Measurements from ENCODE around the gene CLCA1.

Gene CLCA1

DNA sequence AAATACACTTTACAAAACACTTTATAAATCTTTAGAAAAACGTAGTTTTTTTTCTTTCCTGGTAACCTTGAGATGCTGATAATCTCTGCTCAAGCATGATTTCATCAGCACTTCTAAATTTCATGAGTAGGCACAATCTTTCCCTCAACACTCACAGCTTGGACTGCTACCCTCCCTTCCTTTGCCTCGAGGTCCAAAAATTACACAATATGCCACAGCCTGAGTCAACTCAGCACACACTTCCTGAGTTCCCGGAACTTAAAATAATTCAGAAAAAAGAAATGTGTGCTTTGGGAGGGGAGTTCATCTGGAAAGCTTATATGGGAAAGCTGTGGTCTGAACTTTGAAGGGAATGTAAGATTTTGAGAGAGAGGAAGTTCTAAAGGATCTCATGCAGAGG lies 38.9 kb upstream of the CLCA1 start:
- Histone ChIP-seq H3F3A (ENCODE audit: insufficient read depth, low read length) (no peaks in the 10 kb centered on the region), H3K4me1 (ENCODE audit: insufficient read depth, low read length, severe bottlenecking) (no peaks in the 10 kb centered on the region), H3K4me3 (ENCODE audit: low read depth, low read length, poor library complexity, severe bottlenecking) (no peak overlapping the region), H3K9ac (ENCODE audit: low read length) (no peak overlapping the region), H3K79me2 (ENCODE audit: insufficient read depth, low read length) (no peaks in the 10 kb centered on the region), H3K9me3 (ENCODE audit: low read length) (no peaks in the 10 kb centered on the region), H3K36me3 (ENCODE audit: insufficient read depth, low read length) (no peaks in the 10 kb centered on the region), H2AFZ (ENCODE audit: low read length) (no peak overlapping the region), H3K27ac (ENCODE audit: low read depth, low read length, poor library complexity, severe bottlenecking) (no peak overlapping the region), H3K27me3 (ENCODE audit: insufficient read depth, low read length) (no peaks in the 10 kb centered on the region), H3K4me2 (ENCODE audit: low read length) (no peak overlapping the region), H4K20me1 (ENCODE audit: insufficient read depth, low read length) (no peaks in the 10 kb centered on the region), H3K9me2 (ENCODE audit: low read depth, low read length) (no peaks in the 10 kb centered on the region)
- TF ChIP-seq, protein P1, sequence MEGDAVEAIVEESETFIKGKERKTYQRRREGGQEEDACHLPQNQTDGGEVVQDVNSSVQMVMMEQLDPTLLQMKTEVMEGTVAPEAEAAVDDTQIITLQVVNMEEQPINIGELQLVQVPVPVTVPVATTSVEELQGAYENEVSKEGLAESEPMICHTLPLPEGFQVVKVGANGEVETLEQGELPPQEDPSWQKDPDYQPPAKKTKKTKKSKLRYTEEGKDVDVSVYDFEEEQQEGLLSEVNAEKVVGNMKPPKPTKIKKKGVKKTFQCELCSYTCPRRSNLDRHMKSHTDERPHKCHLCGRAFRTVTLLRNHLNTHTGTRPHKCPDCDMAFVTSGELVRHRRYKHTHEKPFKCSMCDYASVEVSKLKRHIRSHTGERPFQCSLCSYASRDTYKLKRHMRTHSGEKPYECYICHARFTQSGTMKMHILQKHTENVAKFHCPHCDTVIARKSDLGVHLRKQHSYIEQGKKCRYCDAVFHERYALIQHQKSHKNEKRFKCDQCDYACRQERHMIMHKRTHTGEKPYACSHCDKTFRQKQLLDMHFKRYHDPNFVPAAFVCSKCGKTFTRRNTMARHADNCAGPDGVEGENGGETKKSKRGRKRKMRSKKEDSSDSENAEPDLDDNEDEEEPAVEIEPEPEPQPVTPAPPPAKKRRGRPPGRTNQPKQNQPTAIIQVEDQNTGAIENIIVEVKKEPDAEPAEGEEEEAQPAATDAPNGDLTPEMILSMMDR (IDR thresholded peaks at IDR 0.05; ENCODE audit: low read length) = no peak
- no peak for TF ChIP-seq EZH2 (IDR thresholded peaks at IDR 0.05; ENCODE audit: borderline replicate concordance, low read length)

DNA sequence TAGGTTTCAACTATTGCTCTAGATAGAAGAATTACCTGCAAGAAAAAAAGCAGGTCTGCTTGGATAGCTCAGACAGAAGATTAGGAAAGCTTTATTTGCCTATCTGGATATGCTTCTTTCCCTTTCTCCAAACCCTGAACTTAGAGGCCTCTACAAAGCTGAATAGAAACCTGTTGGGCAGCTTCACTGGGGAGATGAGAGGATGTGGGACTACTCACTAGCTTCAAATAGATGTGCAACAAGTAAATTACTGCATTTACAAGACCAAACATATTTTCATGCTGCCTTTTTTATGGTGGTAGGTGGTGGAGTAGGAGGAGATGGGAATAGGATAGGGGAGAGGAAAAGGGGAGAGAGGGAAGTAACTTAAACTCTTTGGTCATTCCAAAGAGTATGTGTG lies 38.4 kb upstream of the CLCA1 start:
- H4K20me1 ChIP-seq (ENCODE audit: insufficient read depth, low read length) = no peaks in the 10 kb centered on the region
- no peaks in the 10 kb centered on the region for H3K36me3 ChIP-seq (ENCODE audit: insufficient read depth, low read length)
- H3F3A ChIP-seq (ENCODE audit: insufficient read depth, low read length) = no peaks in the 10 kb centered on the region
- no peaks in the 10 kb centered on the region for H3K9me3 ChIP-seq (ENCODE audit: low read length)
- no peak overlapping the region for H3K4me2 ChIP-seq (ENCODE audit: low read length)
- H3K9me2 ChIP-seq (ENCODE audit: low read depth, low read length) = no peaks in the 10 kb centered on the region
- H3K79me2 ChIP-seq (ENCODE audit: insufficient read depth, low read length) = no peaks in the 10 kb centered on the region
- H3K9ac ChIP-seq (ENCODE audit: low read length) = no peak overlapping the region
- H3K27me3 ChIP-seq (ENCODE audit: insufficient read depth, low read length) = no peaks in the 10 kb centered on the region
- H3K4me3 ChIP-seq (ENCODE audit: low read depth, low read length, poor library complexity, severe bottlenecking) = no peak overlapping the region
- no peak overlapping the region for H3K27ac ChIP-seq (ENCODE audit: low read depth, low read length, poor library complexity, severe bottlenecking)
- no peaks in the 10 kb centered on the region for H3K4me1 ChIP-seq (ENCODE audit: insufficient read depth, low read length, severe bottlenecking)
- TF ChIP-seq, protein P1 (IDR thresholded peaks at IDR 0.05; ENCODE audit: low read length) = no peak
- TF ChIP-seq EZH2 (IDR thresholded peaks at IDR 0.05; ENCODE audit: borderline replicate concordance, low read length) = no peak
- no peak overlapping the region for H2AFZ ChIP-seq (ENCODE audit: low read length)

DNA sequence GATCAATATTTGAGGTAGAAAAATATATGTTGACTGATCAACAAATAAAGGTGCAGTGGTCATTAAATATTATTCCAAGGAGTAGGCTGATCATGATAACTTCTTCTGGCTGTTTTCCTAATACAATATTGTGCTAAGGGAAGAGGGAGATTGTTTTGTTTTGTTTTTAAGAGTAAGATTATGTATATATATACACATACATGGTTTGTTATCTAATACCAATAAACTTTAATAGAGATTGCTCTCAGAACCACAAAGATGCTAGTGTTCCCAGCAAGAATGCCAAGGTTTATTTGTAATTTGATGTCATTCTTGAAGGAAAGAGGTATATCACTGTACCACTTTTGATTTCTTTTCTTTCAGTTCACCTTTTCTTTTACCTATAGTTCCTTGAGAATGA lies 34.7 kb upstream of the CLCA1 start:
- Histone ChIP-seq H3K9me2 (ENCODE audit: low read depth, low read length) (no peaks in the 10 kb centered on the region), H3K79me2 (ENCODE audit: insufficient read depth, low read length) (no peaks in the 10 kb centered on the region), H3K27me3 (ENCODE audit: insufficient read depth, low read length) (no peaks in the 10 kb centered on the region), H4K20me1 (ENCODE audit: insufficient read depth, low read length) (no peaks in the 10 kb centered on the region), H2AFZ (ENCODE audit: low read length) (no peak overlapping the region), H3K4me1 (ENCODE audit: insufficient read depth, low read length, severe bottlenecking) (no peaks in the 10 kb centered on the region), H3K4me3 (ENCODE audit: low read depth, low read length, poor library complexity, severe bottlenecking) (no peak overlapping the region), H3K9me3 (ENCODE audit: low read length) (no peaks in the 10 kb centered on the region), H3K36me3 (ENCODE audit: insufficient read depth, low read length) (no peaks in the 10 kb centered on the region), H3K27ac (ENCODE audit: low read depth, low read length, poor library complexity, severe bottlenecking) (no peak overlapping the region), H3K9ac (ENCODE audit: low read length) (no peak overlapping the region), H3F3A (ENCODE audit: insufficient read depth, low read length) (no peaks in the 10 kb centered on the region), H3K4me2 (ENCODE audit: low read length) (no peak overlapping the region)
- TF ChIP-seq EZH2 (IDR thresholded peaks at IDR 0.05; ENCODE audit: borderline replicate concordance, low read length) = no peak
- TF ChIP-seq, protein P1 (IDR thresholded peaks at IDR 0.05; ENCODE audit: low read length) = no peak

All from OCI-LY1 (cell line).